ENCODE data around the gene SPIB.

GRCh38 chr19:50394017-50394416, 24.7 kb upstream of the SPIB start:
- TF ChIP-seq EZH2phosphoT487 (IDR thresholded peaks at IDR 0.05; ENCODE audit: low read depth): no peak
- TF ChIP-seq CTCF (IDR thresholded peaks at IDR 0.05; ENCODE audit: low read depth, low read length): no peak

Data from OCI-LY3 (cell line).